CD4-positive, alpha-beta T cell treated with Interferon gamma for 1 hour (primary cell): Measurements from ENCODE around the gene ERC1.

Experiments used
- DNase-seq: peaks from one replicate; pipeline ENCODE4 v3.0.0-alpha.2; 2020

Gene ERC1

GRCh38 chr12:1463073-1463905 lies 472.3 kb downstream of the ERC1 start:
- no peak for DNase-seq

GRCh38 chr12:1464925-1465324 lies 473.9 kb downstream of the ERC1 start:
- DNase-seq: no peak

DNA sequence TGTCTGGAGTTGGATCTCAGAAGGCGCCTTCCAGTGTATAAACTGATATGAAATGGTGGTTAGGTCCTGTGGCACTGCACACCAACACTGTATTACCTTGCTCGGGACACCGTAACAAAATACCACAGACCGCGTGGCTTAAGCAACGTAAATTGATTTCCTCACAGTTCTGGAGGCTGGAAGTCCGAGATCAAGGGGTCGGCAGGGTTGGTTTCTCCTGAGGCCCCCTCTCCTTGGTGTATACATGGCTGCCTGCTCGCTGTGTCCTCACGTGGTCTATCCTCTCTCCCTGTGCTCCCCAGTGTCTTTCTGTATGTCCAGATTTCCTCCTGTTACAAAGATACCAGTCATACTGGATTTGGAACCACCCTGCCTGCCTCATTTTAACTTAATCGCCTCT lies 475.0 kb downstream of the ERC1 start:
- no peak for DNase-seq

DNA sequence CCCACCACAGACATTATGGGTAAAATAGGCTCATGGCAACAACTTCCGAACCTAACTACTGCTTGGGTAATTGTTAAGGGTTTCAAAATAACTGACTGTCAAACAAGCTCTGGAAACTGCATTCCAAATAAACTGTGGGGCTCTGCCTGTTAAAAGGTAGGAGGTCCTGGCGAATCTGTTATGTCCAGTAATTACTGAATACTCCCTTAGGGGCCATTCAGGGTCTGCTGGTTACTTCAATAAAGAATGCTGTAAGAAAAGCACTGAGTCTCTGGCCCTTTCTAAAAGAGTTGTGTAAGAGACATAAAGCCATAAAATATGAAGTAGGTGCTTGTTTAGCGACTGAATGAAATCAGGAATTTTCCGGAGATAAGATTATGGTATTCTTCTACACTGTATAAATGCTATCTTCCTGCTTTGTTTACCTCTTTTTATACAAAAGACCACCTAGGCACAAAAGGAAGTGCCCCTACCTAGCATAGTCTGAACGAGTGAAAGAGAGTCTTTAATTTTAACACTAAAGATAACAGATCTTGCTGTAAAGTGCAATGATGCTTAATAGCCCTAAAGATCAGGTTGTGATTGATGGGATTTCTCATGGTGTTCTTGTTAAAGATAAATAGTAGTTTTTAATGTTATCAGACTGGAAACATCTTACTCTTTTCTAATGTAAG lies 475.6 kb downstream of the ERC1 start:
- no peak for DNase-seq

GRCh38 chr12:1467710-1468109 lies 476.7 kb downstream of the ERC1 start:
- no peak for DNase-seq

DNA sequence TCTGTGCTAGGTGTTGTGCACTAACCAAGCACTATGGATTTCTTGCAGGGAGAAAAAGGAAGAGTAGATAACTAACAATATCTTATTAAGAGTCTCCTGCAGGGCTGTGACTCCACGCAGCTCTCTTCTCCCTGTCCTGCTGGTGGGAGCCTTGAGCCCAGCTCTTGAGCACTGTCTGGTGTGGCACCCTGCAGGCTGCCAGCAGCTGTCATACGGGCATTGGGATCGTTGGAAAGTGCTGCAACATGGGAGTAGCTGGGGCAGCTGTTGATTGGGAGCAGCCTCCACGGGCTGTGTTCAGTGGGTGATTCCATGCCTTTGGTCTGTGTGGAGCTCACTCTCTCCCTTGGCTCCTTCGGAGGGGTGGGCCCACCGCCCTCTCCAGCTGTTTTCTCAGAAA lies 478.0 kb downstream of the ERC1 start:
- no peak for DNase-seq

DNA sequence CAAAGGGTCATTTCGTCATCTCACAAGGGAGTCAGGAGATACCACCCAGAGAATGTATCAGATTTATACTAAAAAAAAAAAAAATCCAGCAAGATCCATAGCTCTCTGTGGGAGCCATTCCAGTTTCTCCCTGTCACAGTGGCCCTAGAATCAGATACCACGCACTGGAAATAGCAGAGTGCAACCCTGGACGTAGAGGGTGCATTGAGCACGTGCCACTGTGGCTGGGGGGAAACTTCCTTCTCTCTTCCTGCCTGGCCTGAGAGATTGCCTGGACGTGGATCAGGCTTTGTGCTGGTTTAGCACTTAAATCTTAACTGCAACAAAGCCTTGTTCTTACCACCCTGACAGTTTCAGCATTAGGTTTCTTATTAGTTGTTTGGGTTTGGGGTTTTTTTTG lies 479.0 kb downstream of the ERC1 start:
- no peak for DNase-seq

DNA sequence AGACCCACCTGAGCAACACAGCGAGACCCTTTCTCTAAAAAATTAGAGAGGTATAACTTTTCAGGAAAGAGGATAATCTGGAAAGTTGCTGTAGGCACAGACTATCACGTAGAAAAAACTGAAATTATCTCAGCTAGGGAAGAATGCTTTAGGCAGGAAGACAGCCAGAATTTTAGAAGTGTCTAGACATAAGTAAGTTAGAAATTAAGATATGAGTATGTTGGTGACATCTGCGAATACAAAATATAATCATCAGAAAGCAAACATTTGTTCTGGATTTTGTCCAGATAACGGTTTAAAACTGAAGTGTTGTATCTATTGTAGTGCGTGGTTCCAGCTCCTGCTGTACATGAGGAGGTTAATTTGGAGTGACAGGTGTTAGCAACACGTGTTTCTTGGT lies 480.2 kb downstream of the ERC1 start:
- no peak for DNase-seq

DNA sequence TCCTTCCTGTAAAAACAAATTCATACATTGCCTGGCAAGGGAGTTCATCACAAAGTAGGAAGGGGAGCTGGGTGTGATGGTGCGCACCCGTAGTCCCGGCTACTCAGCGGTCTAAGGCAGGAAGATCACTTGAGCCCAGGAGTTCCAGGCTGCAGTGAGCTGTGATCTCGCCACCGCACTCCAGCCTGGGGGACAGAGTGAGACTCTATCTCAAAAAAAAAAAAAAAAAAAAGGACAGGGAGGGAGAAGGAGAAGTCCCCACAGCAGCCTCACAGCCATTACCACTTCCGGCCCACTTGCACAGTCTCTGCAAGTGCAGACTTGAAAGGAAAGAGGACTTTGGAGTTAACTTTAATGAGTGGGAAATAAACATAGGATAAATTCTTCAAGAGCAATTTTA lies 482.4 kb downstream of the ERC1 start:
- DNase-seq: peak; percentile 30

GRCh38 chr12:1474041-1474573 lies 483.1 kb downstream of the ERC1 start:
- no peak for DNase-seq

DNA sequence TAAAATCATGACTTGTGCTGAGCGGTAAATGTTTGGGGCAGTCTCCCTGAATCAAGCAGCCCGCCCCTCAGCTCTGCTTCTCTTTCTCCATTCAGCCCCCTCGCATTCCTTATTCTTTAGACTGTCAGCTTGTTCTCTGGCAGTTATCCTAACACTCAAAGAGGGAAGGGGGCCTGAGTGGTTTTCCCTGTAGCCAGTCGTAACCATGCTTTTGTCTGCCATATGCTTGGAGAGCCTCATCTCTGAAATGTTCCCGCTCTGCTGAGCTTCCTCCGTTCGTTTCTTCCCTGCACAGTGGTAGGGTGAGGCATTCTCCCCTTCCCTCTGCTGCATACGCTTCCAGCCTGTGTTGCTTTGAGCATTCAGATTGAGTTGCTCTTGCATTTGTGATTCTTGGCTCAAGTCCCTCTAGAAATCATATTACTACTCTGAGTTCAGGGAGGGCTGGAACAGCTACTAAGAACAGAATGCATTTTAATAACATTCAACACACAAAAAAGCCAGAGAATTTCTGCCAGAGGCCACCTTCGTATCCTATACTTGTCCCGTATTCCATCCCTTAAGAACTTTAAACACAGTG lies 483.6 kb downstream of the ERC1 start:
- no peak for DNase-seq

DNA sequence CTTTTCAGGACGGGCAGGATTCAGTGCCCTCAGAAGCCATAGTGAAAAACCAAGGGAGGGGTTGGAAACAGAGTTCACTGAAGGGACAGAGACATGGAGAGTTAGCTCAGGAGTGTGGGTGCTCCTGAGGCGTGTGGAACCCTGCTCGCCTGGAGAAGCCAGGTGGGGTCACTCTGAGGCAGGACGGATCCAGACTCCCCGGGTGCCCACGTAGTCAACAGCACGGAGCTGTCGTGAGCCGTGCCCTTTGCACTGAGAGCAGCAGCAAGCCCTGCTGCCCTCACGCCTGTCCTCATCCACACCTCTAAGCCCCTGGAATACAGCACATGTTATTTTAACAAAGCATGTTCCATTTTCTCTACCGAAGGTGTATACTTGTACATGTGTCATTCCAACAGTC lies 488.6 kb downstream of the ERC1 start:
- DNase-seq: no peak

- no peak for DNase-seq
Measured at GRCh38 chr12:1481326-1481725, 490.3 kb downstream of the ERC1 start.

DNA sequence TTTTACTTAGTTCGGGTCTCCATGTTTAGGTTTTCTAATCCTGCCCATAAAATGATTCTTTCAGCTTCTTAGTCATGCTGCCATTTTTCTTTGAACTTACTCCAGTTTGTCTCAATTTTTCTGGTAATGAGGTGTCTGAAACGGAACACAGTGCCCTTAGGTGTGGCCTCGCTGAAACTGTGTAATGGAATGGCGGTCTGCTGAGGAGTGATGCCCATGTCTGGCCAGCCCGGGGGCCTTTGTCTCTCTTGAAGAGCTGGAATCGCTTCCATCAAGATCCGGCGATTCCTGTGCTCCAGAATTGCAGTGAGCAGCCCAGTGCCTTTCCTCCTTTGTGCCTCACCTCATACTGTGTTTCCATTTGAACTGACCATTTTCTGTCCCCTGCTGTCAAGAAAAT lies 490.9 kb downstream of the ERC1 start:
- DNase-seq: no peak

- no peak for DNase-seq
Measured at GRCh38 chr12:1488908-1489381, 497.9 kb downstream of the ERC1 start.

DNA sequence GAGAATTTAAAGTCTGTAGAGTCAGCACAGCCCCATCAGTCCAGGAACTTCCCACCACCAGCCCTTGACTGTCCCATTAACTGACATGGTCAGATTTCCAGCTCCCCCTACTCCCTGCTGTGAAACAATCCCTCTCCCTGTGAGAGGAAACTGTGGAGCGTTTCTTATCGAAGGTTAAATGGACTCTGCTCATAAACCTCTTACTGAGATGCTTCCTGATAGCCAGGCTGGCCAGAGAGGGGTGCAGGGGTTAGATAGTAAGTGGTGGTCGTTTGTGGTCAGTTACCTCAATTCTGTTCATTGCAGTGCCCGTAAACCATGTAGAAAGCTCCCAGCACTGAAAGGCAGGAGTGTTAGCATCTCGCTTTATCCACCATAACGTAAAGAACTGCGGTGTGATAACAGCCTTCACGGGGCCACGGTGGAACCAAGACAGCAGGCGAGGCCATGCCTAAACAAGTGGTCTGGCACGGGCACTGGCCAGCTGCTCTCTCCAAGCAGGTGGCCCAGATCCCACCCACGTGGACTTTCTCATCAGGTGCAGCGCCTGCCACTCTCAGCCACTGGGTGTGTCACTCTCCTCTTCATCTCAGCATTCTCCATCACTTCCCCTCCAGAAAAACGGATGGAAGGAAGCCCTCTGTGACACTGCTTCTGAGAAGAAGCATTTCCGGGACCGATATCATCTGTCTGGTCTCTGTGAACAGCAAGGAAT lies 501.1 kb downstream of the ERC1 start:
- no peak for DNase-seq

DNA sequence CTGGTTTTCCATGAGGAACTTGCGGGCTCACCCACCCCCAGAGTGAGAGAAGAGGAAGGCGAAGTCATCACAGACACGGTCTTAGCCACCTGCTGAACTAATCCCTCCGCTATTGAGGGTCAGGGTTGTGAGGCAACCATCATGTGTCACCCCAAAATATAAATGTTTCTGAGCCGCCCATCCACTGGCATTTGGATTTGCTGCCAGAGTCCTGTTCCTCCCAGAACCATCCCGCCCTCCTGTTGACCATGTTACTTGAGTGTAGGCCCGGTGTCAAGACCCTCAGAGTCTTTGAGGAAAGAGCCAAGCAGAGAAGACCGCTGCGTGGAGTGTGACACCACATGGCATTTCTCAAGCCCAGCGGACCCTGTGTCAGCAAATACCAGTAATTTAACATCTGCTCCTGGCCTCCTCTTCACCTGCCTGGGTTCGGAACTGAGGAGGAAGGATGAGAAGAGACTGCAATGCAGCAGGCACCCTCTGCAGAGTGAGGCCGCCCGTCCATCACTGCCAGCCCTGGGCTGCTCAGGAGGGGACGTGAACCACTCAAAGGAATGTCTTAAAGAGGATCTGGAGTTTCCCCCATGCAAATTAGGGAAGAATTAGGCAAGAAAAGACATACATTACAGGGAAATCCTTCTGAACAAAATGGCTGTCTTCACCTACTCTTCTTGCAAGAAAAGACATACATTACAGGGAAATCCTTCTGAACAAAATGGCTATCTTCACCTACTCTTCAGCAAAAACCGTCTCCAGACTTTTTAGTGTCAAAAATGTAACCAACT lies 502.9 kb downstream of the ERC1 start:
- DNase-seq: no peak

DNA sequence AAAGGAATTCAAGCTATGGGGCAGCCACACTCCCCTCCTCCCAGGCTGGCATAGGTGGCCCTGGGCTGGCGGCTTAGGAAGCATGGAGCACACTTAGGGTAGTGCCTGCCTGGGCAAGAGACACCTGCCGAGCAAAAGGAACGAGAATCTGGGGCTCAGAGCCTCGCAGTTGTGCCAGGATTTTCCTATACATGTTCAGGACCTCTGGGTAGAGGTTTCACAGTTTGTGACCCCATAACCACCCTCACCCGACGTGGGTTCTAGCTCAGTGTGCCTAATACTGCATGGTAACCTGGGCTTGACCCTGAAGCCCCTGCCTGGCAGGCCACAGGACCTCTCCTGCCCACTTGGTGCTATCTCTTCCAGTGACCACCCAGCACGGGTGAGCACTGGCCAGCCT lies 503.8 kb downstream of the ERC1 start:
- no peak for DNase-seq

- no peak for DNase-seq
Measured at GRCh38 chr12:1496162-1496900, 505.3 kb downstream of the ERC1 start.

DNA sequence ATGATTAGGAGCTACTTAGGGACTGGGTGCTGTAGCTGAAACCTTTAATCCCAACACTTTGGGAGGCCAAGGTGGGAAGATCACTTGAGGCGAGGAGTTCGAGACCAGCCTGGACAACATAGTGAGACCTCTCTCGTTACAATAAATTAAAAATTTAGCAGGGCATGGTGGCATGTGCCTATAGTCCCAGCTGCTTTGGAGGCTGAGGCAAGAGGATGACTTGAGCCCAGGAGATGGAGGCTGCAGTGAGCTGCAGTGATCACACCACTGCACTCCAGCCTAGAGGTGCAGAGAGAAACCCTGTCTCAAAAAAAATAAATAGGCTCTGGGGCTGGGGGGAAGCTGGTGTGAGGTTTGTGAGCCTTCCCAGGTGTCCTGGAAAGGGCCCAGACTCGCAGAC lies 506.1 kb downstream of the ERC1 start:
- DNase-seq: no peak

GRCh38 chr12:1498199-1498740 lies 507.2 kb downstream of the ERC1 start:
- no peak for DNase-seq
